RCC 7860 (cell line): ENCODE results near the gene FBXW11.

Experiments used
- DNase-seq: peaks from one replicate; pipeline ENCODE4 v3.0.0-alpha.2; 2015; ENCODE audit warnings: low spot score
- FAIRE-seq: peaks from 2 replicates; lab custom pipeline; 2012; peaks lifted over from hg19 to GRCh38; lab: Jason Lieb, UNC

Gene FBXW11

GRCh38 chr5:171882118-171882517, 124.3 kb downstream of the FBXW11 start:
- FAIRE-seq (no peak), DNase-seq (no peak)

GRCh38 chr5:171874234-171874633, 132.2 kb downstream of the FBXW11 start:
- FAIRE-seq (no peak), DNase-seq (no peak)

- FAIRE-seq = no peak
- no peak for DNase-seq
Observed at GRCh38 chr5:171872666-171873065, 133.8 kb downstream of the FBXW11 start.

- DNase-seq (no peak), FAIRE-seq (no peak)
Observed at GRCh38 chr5:171871711-171872110, 134.7 kb downstream of the FBXW11 start.

- DNase-seq = no peak
- FAIRE-seq = no peak
Observed at GRCh38 chr5:171869956-171870355, 136.5 kb downstream of the FBXW11 start.

- no peak for FAIRE-seq
- DNase-seq = no peak
Observed at GRCh38 chr5:171868236-171868635, 138.2 kb downstream of the FBXW11 start.

GRCh38 chr5:171867786-171868185, 138.7 kb downstream of the FBXW11 start:
- DNase-seq = no peak
- no peak for FAIRE-seq

- DNase-seq (no peak), FAIRE-seq (no peak)
Observed at GRCh38 chr5:171865471-171865870, 141.0 kb downstream of the FBXW11 start.

GRCh38 chr5:171863935-171864334, 142.5 kb downstream of the FBXW11 start:
- DNase-seq = no peak
- FAIRE-seq = no peak

GRCh38 chr5:171862624-171863023, 143.8 kb downstream of the FBXW11 start:
- FAIRE-seq (no peak), DNase-seq (no peak)

- FAIRE-seq = no peak
Observed at GRCh38 chr5:171861381-171861780, 145.1 kb downstream of the FBXW11 start.

GRCh38 chr5:171858303-171858702, 148.1 kb downstream of the FBXW11 start:
- DNase-seq = no peak
- FAIRE-seq = no peak

More at GRCh38 chr5:171861381-171861780, 145.1 kb downstream of the FBXW11 start:
- DNase-seq = no peak

GRCh38 chr5:171857489-171857876, 149.0 kb downstream of the FBXW11 start:
- DNase-seq (no peak), FAIRE-seq (no peak)

- DNase-seq (no peak), FAIRE-seq (no peak)
Observed at GRCh38 chr5:171855798-171856763, 150.4 kb downstream of the FBXW11 start.

- DNase-seq = no peak
Observed at GRCh38 chr5:171855265-171855664, 151.2 kb downstream of the FBXW11 start.

GRCh38 chr5:171852255-171852681, 154.2 kb downstream of the FBXW11 start:
- FAIRE-seq = no peak
- DNase-seq = no peak

More at GRCh38 chr5:171855265-171855664, 151.2 kb downstream of the FBXW11 start:
- no peak for FAIRE-seq

GRCh38 chr5:171851251-171851650, 155.2 kb downstream of the FBXW11 start:
- FAIRE-seq (no peak), DNase-seq (no peak)

GRCh38 chr5:171850324-171850947, 156.0 kb downstream of the FBXW11 start:
- FAIRE-seq (no peak), DNase-seq (no peak)

- FAIRE-seq (no peak), DNase-seq (no peak)
Observed at GRCh38 chr5:171849585-171850323, 156.7 kb downstream of the FBXW11 start.

GRCh38 chr5:171848911-171849520, 157.4 kb downstream of the FBXW11 start:
- DNase-seq (no peak), FAIRE-seq (no peak)

GRCh38 chr5:171848486-171848885, 158.0 kb downstream of the FBXW11 start:
- DNase-seq = no peak
- no peak for FAIRE-seq
